HEK293 (cell line): ENCODE measurements around the gene CD86.

Experiments
- CTCF ChIA-PET: fragments of 350-600 bp; formaldehyde crosslinking; extraction: SDS; loops from one replicate; lab custom pipeline; 2021; ENCODE audit warnings: antibody characterized with exemption; lab: Yijun Ruan, JAX
- POLR2A ChIA-PET: fragments of 300-600 bp; formaldehyde crosslinking; extraction: SDS; loops from one replicate; lab custom pipeline; 2020; ENCODE audit warnings: antibody characterized with exemption, inconsistent platforms; lab: Yijun Ruan, JAX
- H3K27ac ChIP-seq: fragments of 200-500 bp; sonication (Bioruptor generic); 2 replicates; pipeline ENCODE4 v1.5.1; 2014; ENCODE audit warnings: low read depth, low read length, control low read depth, inconsistent platforms; ENCODE audit errors: extremely low read depth
- H3K36me3 ChIP-seq, 2 experiments: fragments of 200-500 bp in 1 of 2; sonication (Bioruptor generic) in 1 of 2; 1 replicate in 1 of 2; 2 replicates in 1 of 2; pipeline ENCODE4 v1.5.1; 2014 to 2017; ENCODE audit warnings: inconsistent platforms in 2 of 2, low read length in 2 of 2; ENCODE audit not compliant: control insufficient read depth in 2 of 2, insufficient read depth in 1 of 2
- H3K4me1 ChIP-seq: fragments of 200-500 bp; sonication (Bioruptor generic); 2 replicates; pipeline ENCODE4 v1.5.1; 2014; ENCODE audit warnings: mild to moderate bottlenecking, low read length, inconsistent platforms; ENCODE audit not compliant: control insufficient read depth, insufficient read depth
- H3K4me3 ChIP-seq: 2 replicates; pipeline ENCODE4 v1.5.1; 2011; ENCODE audit warnings: low read depth, mild to moderate bottlenecking, control low read depth, low read length, moderate library complexity
- H3K9me3 ChIP-seq: fragments of 200-500 bp; sonication (Bioruptor generic); 2 replicates; pipeline ENCODE4 v1.5.1; 2014; ENCODE audit warnings: low read depth, low read length, inconsistent platforms; ENCODE audit not compliant: control insufficient read depth, insufficient read depth
- KLF1 ChIP-seq: fragments of 450-650 bp; formaldehyde crosslinking; IDR thresholded peaks from 2 replicates; pipeline ENCODE4 v1.5.1; 2016; ENCODE audit warnings: missing biosample characterization, missing genetic modification characterization
- REPIN1 ChIP-seq: fragments of 450-650 bp; formaldehyde crosslinking; IDR thresholded peaks from 2 replicates; pipeline ENCODE4 v1.5.1; 2017; ENCODE audit warnings: missing biosample characterization, missing genetic modification characterization, low read depth
- ZFP3 ChIP-seq: fragments of 450-650 bp; formaldehyde crosslinking; IDR thresholded peaks from 2 replicates; pipeline ENCODE4 v1.5.1; 2016; ENCODE audit warnings: low read depth, missing biosample characterization, missing genetic modification characterization
- ZNF138 ChIP-seq: fragments of 450-650 bp; formaldehyde crosslinking; IDR thresholded peaks from 2 replicates; pipeline ENCODE4 v1.5.1; 2016; ENCODE audit warnings: missing biosample characterization, missing genetic modification characterization, borderline replicate concordance
- ZNF580 ChIP-seq: fragments of 450-650 bp; formaldehyde crosslinking; IDR thresholded peaks from 2 replicates; pipeline ENCODE4 v1.5.1; 2016; ENCODE audit warnings: missing biosample characterization, missing genetic modification characterization
- ZNF664 ChIP-seq: fragments of 450-650 bp; formaldehyde crosslinking; IDR thresholded peaks from 2 replicates; pipeline ENCODE4 v1.5.1; 2016; ENCODE audit warnings: missing biosample characterization, missing genetic modification characterization
- ZSCAN30 ChIP-seq: fragments of 450-650 bp; IDR thresholded peaks from 2 replicates; pipeline ENCODE4 v1.5.1; 2018; ENCODE audit warnings: missing biosample characterization, mild to moderate bottlenecking, missing genetic modification characterization, moderate library complexity
- ZXDB ChIP-seq: fragments of 450-650 bp; formaldehyde crosslinking; IDR thresholded peaks from 2 replicates; pipeline ENCODE4 v1.5.1; 2016; ENCODE audit warnings: missing biosample characterization, missing genetic modification characterization
- TF ChIP-seq, protein P1 (sequence below): fragments of 450-650 bp; formaldehyde crosslinking; IDR thresholded peaks from 2 replicates; pipeline ENCODE4 v1.5.1; 2016; ENCODE audit warnings: missing biosample characterization, missing genetic modification characterization, borderline replicate concordance
- TF ChIP-seq, protein P2 (sequence below): fragments of 450-650 bp; formaldehyde crosslinking; IDR thresholded peaks from 2 replicates; pipeline ENCODE4 v1.5.1; 2017; ENCODE audit warnings: missing biosample characterization, missing genetic modification characterization
- TF ChIP-seq, protein P3 (sequence below): fragments of 450-650 bp; formaldehyde crosslinking; IDR thresholded peaks from 2 replicates; pipeline ENCODE4 v1.5.1; 2016; ENCODE audit warnings: missing biosample characterization, missing genetic modification characterization
- TF ChIP-seq, protein P4 (sequence below): fragments of 450-650 bp; formaldehyde crosslinking; optimal IDR thresholded peaks from 2 replicates; pipeline ENCODE3; 2016; ENCODE audit warnings: missing biosample characterization, mild to moderate bottlenecking, missing genetic modification characterization
- TF ChIP-seq, protein P5 (sequence below): fragments of 450-650 bp; formaldehyde crosslinking; IDR thresholded peaks from 2 replicates; pipeline ENCODE4 v1.5.1; 2016; ENCODE audit warnings: missing biosample characterization, missing genetic modification characterization

Gene CD86

GRCh38 chr3:122092460-122093165 is 37.5 kb downstream of the CD86 start:
- CTCF ChIA-PET = no interaction called here

DNA sequence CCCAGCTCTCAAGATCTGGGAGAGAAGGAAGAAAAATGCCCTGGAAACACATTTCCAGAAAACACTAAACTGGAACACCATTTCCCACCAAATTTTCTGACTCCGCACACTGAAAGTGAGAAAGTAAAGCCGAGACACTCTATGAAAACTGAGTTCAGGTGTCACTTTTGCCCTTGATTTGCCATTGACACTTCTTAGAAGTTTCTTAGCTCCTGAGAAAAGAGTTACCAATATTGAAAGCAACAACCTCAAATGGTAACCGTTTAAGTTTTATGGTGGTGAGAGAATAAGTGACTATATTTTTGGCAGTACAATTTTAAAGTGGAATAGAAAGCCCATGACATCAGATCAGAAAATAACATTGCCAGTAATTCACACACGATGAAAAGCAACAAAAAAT is 39.0 kb downstream of the CD86 start:
- ChIA-PET CTCF (no interaction called here), POLR2A (no interaction called here)
- Histone ChIP-seq H3K27ac (no peak overlapping the region), H3K4me1 (no peaks in the 10 kb centered on the region), H3K4me3 (no peak overlapping the region), H3K9me3 (no peaks in the 10 kb centered on the region), H3K36me3 (no peaks in the 10 kb centered on the region)
- TF ChIP-seq, protein P1, sequence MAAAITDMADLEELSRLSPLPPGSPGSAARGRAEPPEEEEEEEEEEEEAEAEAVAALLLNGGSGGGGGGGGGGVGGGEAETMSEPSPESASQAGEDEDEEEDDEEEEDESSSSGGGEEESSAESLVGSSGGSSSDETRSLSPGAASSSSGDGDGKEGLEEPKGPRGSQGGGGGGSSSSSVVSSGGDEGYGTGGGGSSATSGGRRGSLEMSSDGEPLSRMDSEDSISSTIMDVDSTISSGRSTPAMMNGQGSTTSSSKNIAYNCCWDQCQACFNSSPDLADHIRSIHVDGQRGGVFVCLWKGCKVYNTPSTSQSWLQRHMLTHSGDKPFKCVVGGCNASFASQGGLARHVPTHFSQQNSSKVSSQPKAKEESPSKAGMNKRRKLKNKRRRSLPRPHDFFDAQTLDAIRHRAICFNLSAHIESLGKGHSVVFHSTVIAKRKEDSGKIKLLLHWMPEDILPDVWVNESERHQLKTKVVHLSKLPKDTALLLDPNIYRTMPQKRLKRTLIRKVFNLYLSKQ (tag by site-specific recombination) = no peak
- TF ChIP-seq, protein P2, sequence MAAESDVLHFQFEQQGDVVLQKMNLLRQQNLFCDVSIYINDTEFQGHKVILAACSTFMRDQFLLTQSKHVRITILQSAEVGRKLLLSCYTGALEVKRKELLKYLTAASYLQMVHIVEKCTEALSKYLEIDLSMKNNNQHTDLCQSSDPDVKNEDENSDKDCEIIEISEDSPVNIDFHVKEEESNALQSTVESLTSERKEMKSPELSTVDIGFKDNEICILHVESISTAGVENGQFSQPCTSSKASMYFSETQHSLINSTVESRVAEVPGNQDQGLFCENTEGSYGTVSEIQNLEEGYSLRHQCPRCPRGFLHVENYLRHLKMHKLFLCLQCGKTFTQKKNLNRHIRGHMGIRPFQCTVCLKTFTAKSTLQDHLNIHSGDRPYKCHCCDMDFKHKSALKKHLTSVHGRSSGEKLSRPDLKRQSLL (tag by site-specific recombination) = no peak
- TF ChIP-seq KLF1 (tag by site-specific recombination) = no peak
- no peak for TF ChIP-seq ZSCAN30 (tag by site-specific recombination)
- TF ChIP-seq REPIN1 (tag by site-specific recombination) = no peak
- TF ChIP-seq ZNF138 (tag by site-specific recombination) = no peak
- TF ChIP-seq, protein P3, sequence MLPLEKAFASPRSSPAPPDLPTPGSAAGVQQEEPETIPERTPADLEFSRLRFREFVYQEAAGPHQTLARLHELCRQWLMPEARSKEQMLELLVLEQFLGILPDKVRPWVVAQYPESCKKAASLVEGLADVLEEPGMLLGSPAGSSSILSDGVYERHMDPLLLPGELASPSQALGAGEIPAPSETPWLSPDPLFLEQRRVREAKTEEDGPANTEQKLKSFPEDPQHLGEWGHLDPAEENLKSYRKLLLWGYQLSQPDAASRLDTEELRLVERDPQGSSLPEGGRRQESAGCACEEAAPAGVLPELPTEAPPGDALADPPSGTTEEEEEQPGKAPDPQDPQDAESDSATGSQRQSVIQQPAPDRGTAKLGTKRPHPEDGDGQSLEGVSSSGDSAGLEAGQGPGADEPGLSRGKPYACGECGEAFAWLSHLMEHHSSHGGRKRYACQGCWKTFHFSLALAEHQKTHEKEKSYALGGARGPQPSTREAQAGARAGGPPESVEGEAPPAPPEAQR (tag by site-specific recombination) = no peak
- TF ChIP-seq, protein P4, sequence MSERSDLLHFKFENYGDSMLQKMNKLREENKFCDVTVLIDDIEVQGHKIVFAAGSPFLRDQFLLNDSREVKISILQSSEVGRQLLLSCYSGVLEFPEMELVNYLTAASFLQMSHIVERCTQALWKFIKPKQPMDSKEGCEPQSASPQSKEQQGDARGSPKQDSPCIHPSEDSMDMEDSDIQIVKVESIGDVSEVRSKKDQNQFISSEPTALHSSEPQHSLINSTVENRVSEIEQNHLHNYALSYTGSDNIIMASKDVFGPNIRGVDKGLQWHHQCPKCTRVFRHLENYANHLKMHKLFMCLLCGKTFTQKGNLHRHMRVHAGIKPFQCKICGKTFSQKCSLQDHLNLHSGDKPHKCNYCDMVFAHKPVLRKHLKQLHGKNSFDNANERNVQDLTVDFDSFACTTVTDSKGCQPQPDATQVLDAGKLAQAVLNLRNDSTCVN (tag by site-specific recombination) = no peak
- no peak for TF ChIP-seq ZNF580
- no peak for TF ChIP-seq ZNF664
- TF ChIP-seq ZXDB (tag by site-specific recombination) = no peak

More at GRCh38 chr3:122092460-122093165, 37.5 kb downstream of the CD86 start:
- POLR2A ChIA-PET = no interaction called here
- no peaks in the 10 kb centered on the region for H3K4me1 ChIP-seq
- H3K27ac ChIP-seq = no peak overlapping the region
- no peaks in the 10 kb centered on the region for H3K36me3 ChIP-seq
- H3K4me3 ChIP-seq = no peak overlapping the region
- TF ChIP-seq, protein P5, sequence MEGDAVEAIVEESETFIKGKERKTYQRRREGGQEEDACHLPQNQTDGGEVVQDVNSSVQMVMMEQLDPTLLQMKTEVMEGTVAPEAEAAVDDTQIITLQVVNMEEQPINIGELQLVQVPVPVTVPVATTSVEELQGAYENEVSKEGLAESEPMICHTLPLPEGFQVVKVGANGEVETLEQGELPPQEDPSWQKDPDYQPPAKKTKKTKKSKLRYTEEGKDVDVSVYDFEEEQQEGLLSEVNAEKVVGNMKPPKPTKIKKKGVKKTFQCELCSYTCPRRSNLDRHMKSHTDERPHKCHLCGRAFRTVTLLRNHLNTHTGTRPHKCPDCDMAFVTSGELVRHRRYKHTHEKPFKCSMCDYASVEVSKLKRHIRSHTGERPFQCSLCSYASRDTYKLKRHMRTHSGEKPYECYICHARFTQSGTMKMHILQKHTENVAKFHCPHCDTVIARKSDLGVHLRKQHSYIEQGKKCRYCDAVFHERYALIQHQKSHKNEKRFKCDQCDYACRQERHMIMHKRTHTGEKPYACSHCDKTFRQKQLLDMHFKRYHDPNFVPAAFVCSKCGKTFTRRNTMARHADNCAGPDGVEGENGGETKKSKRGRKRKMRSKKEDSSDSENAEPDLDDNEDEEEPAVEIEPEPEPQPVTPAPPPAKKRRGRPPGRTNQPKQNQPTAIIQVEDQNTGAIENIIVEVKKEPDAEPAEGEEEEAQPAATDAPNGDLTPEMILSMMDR (tag by site-specific recombination) = no peak
- no peak for TF ChIP-seq ZFP3 (tag by site-specific recombination)
- TF ChIP-seq, all 188 proteins: peak for 0
- no peaks in the 10 kb centered on the region for H3K9me3 ChIP-seq
